ENCODE data around the gene CCDC184.

CCDC184 gene

GRCh38 chr12:48201516-48201915 lies 18.1 kb downstream of the CCDC184 start:
- ATAC-seq, result no peak

GRCh38 chr12:48202766-48203165 lies 19.3 kb downstream of the CCDC184 start:
- no peak for TF ChIP-seq RARB (CRISPR knock-in tag; IDR thresholded peaks at IDR 0.05)
- TF ChIP-seq TOX (CRISPR knock-in tag; IDR thresholded peaks at IDR 0.05; ENCODE audit: borderline replicate concordance), result no peak
- no peak for TF ChIP-seq POU6F1 (CRISPR knock-in tag; IDR thresholded peaks at IDR 0.05; ENCODE audit: borderline replicate concordance, low read depth)
- no peak for TF ChIP-seq BACH2 (CRISPR knock-in tag; IDR thresholded peaks at IDR 0.05; ENCODE audit: borderline replicate concordance)
- TF ChIP-seq ZC3H10 (CRISPR knock-in tag; IDR thresholded peaks at IDR 0.05), result no peak
- TF ChIP-seq TCF4 (CRISPR knock-in tag; IDR thresholded peaks at IDR 0.05; ENCODE audit: borderline replicate concordance), result no peak
- no peak for TF ChIP-seq ESRRG (CRISPR knock-in tag; IDR thresholded peaks at IDR 0.05)
- TF ChIP-seq PATZ1 (CRISPR knock-in tag; IDR thresholded peaks at IDR 0.05; ENCODE audit: borderline replicate concordance), result no peak
- TF ChIP-seq CSRNP3 (CRISPR knock-in tag; IDR thresholded peaks at IDR 0.05), result no peak
- TF ChIP-seq ZFP3 (CRISPR knock-in tag; IDR thresholded peaks at IDR 0.05), result no peak
- no peak for TF ChIP-seq ISL1 (CRISPR knock-in tag; IDR thresholded peaks at IDR 0.05)

More at GRCh38 chr12:48201516-48201915, 18.1 kb downstream of the CCDC184 start:
- TF ChIP-seq SNAI2 (CRISPR knock-in tag; IDR thresholded peaks at IDR 0.05) (no peak), ZFP3 (CRISPR knock-in tag; IDR thresholded peaks at IDR 0.05) (no peak), ZNF70 (CRISPR knock-in tag; IDR thresholded peaks at IDR 0.05) (no peak), CREB5 (CRISPR knock-in tag; IDR thresholded peaks at IDR 0.05; ENCODE audit: low read depth) (no peak), ISL1 (CRISPR knock-in tag; IDR thresholded peaks at IDR 0.05) (no peak), TSHZ2 (CRISPR knock-in tag; IDR thresholded peaks at IDR 0.05) (no peak), BACH2 (CRISPR knock-in tag; IDR thresholded peaks at IDR 0.05; ENCODE audit: borderline replicate concordance) (no peak), ZFP30 (CRISPR knock-in tag; IDR thresholded peaks at IDR 0.05) (no peak), OSR1 (CRISPR knock-in tag; IDR thresholded peaks at IDR 0.05) (no peak), POU6F1 (CRISPR knock-in tag; IDR thresholded peaks at IDR 0.05; ENCODE audit: borderline replicate concordance, low read depth) (no peak), ESRRG (CRISPR knock-in tag; IDR thresholded peaks at IDR 0.05) (no peak), TCF4 (CRISPR knock-in tag; IDR thresholded peaks at IDR 0.05; ENCODE audit: borderline replicate concordance) (no peak), CSDC2 (CRISPR knock-in tag; IDR thresholded peaks at IDR 0.05) (no peak), ZNF8 (CRISPR knock-in tag; IDR thresholded peaks at IDR 0.05) (no peak), ARNTL (CRISPR knock-in tag; IDR thresholded peaks at IDR 0.05; ENCODE audit: borderline replicate concordance, low read depth) (no peak)

More at GRCh38 chr12:48202766-48203165, 19.3 kb downstream of the CCDC184 start:
- no peak for ATAC-seq

Measured in SK-N-SH treated with all-trans-retinoic acid at 6 μM for 48 hours (cell line).